Stimulated activated CD8-positive, alpha-beta memory T cell treated with anti-CD3 and anti-CD28 coated beads, Interleukin-2, amount 100 ng/mL, for 48 hours (primary cell): ENCODE data around the gene CDH15.

Source experiments
- DNase-seq, 2 donors: peaks; one replicate each; pipeline ENCODE4 v3.0.0-alpha.2; 2020; ENCODE audit warnings: low read depth in 2 of 2

Gene CDH15

DNA sequence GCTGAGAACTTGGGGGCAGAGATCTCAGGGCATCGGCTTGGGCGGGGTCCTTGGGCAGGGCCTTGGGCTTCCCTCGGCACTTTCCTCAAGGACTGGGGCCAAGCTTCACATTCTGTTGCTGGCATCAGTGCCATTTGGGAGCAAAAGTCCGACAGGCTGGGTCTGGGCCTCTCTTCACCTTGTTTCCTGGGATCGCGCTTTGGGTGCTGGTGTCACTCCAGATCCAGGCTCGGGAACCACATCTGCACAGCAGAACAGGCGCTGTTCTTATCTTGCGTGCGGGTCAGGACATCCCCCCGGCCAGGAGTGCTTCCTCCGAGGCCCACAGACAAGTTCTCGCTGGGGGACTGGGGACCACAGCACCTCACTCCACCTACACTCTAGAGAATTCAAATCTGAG lies 31.1 kb upstream of the CDH15 start:
- DNase-seq: no peak

GRCh38 chr16:89140981-89141883 lies 30.3 kb upstream of the CDH15 start:
- DNase-seq: no peak

DNA sequence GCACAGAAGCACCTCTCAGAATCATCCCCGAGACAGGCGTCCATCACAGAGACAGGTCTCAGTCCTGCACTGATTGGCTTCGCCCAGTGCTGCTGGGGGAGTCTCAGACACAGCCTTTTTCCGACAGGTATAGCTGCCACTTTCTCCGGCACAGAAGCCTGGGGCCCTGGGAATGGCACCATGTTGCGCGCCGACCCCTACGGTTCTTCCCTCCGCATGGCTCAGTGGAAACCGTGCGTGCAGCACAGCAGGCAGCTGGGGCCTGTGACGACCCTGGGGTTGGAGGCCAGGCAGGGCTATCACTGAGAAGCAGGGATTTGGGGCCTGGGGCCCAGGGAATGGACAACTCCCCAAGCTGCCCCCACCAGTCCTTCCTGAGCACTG lies 29.7 kb upstream of the CDH15 start:
- DNase-seq: no peak

DNA sequence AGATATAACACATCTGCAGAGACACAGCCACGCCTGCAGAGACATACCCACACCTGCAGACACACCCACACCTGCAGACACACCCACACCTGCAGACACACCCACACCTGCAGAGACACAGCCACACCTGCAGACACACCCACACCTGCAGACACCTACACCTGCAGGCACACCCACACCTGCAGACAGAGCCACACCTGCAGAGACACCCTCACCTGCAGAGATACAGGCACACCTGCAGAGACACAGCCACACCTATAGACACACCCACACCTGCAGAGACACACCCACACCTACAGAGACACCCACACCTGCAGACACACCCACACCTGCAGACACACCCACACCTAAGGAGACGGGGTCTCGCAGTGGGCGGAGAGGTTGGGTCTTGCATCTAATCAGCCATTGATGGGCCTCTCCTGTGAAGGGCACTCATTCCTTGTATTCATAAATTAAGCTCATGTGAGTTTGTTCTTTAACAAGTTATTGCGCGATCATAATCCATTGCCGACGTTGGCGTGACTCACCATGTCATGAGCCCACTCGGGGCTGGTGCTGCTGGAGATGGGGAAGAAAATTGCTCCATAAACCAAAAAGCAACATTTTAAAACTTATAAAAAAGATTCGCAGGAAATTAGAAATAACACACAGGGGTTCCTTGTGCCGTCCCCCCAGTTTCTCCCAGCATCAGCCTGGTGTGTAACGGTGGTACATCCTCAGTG lies 28.9 kb upstream of the CDH15 start:
- no peak for DNase-seq

DNA sequence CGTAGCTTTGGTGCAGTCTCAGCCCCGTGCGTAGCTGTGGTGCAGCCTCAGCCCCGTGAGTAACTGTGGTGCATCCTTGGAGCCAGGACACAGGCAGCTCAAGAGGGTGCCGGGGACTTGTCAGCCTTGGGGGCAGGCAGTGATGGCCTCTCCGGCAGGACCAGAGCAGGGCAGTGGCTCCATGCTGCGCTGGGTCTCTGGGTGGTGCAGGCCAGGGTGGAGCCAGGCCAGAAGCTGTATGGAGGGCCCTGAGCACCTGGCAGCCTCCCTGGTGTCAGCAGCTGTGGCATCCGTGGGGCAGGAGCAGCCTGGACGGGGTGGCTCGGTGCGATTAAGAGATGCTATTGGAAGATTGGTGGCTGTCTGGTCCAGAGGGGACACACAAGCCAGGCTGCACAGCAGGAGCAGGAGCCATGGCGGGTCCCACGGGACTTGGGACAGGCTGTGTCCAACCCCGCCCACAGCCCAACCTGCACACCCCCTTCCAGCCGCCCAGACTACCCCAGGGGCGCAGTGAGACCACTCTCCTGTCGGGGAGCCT lies 28.3 kb upstream of the CDH15 start:
- DNase-seq: no peak

GRCh38 chr16:89143911-89144675 lies 27.5 kb upstream of the CDH15 start:
- DNase-seq: no peak

DNA sequence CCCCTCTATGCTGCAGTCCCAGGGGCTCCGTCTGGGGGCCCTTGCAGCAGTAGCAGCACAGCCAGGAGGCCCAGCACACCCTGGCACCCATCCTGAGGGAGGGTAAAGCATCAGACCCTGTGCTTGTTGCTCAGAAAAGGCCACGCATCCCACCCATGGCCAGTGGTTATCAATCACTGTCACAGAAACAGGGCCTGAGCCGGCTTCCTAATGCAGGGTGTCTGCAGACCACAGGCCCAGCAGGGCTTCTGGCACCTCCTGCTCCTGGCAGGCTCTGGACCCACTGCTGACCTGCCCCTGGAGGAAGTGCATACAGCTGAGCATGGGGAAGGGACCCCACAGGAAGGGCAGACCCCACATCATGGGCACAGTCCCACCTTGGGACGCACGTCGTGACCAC lies 26.9 kb upstream of the CDH15 start:
- no peak for DNase-seq

- DNase-seq: no peak
These were observed 26.0 kb upstream of the CDH15 start for GRCh38 chr16:89145406-89146161.

- DNase-seq: no peak
These were observed 25.1 kb upstream of the CDH15 start for GRCh38 chr16:89146211-89147005.

- no peak for DNase-seq
These were observed 24.3 kb upstream of the CDH15 start for GRCh38 chr16:89147085-89147817.

DNA sequence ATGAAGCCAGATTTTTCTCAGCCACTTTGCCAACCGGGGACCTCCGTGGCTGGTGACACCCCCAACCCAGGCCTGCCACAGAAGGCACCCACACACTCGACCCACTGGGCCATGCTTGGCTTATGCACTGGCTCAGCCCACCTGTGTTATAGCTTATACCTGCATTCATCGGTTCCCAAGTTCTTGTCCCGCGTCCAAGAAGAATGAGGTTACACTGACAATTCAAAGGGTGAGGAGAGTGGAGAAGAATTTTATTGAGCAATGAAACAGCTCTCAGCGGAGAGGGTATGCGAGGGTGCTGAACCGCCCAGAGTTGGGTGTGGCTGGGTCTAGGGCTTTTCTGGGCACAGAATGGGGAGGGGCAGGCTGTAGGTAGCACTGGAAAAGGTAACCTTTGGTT lies 22.2 kb upstream of the CDH15 start:
- no peak for DNase-seq

GRCh38 chr16:89150090-89150835 lies 21.3 kb upstream of the CDH15 start:
- DNase-seq: no peak

DNA sequence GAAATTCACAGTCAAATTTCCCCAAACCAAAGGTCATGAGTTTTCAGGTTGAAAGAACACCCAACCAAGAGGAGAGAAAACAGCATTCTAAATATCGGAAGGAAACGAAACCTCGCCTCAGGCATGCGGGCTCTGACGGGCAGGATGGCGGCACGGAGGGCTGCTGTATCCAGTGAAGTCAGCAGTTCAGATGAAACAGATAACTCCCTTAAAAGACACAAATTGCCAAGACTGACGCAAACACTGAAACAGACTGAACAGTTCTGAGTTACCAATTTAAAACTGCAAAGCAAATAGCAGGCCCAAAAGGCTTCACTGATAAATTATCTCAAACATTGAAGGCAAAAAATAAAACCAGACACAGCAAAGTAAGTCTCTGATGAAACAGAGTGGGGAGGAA lies 20.6 kb upstream of the CDH15 start:
- no peak for DNase-seq

DNA sequence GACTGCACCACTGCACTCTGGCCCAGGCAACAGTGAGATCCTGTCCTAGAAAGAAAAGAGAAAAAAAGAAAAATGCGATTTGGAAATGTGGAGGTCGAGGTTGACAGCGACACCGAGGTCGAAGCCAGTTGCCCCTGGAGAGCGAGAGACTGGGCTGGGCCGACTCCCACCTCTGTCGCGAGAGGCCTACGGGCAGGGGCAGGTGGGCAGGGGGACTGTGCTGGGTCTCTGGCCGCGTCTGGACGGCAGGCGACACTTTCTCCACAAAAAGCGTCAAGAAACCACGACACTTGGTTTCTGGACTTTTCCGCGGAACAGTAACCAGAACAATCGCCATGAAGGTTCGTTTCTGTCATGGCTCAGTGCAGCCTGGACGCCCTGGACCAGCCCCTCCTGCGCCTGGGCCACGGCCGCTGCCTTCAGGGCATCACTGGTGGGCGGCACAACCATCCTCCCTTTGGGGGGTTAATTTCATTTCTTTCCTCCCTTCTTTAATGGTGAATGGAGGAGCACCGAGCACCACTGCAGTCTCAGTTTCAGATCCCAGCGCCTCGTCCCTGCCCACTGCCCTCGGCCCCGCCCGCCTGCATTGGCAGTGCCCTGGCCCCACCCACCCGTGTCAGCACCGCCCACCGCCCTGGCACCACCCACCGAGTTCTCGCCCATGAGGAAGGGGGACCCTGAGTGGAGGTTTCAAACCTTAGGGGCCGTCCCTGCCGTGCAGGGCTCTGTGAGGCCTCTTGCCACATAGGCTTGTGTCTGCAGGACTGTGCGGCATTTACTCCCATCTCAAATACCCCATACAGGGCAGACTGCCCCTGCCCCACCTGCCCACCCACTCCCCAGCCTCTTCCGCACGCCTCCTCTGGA lies 18.5 kb upstream of the CDH15 start:
- DNase-seq: no peak

DNA sequence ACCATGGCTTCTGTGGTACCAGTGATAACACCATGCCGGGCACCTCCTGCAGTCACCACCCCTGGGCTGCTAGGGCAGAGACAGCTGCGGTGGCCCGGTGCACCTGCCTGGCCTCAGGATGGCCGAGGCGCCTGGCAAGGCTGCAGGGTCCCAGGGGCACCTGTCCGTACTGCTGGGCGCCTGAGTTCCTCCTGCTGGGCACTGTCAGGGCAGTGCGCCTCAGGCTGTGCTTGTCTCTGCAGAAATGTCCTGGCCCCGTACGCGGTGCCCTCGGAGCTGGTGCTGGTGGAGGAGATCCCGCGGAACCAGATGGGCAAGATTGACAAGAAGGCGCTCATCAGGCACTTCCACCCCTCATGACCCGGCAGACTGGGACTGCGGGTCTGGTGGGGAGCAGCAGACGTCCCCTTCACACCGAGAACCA lies 17.7 kb upstream of the CDH15 start:
- DNase-seq: no peak

GRCh38 chr16:89154390-89155183 lies 17.0 kb upstream of the CDH15 start:
- no peak for DNase-seq

GRCh38 chr16:89155184-89155679 lies 16.3 kb upstream of the CDH15 start:
- no peak for DNase-seq
